Activated T-cell treated with anti-CD3 and anti-CD28 coated beads, Interleukin-2, amount 50 U/mL, for 24 hours (primary cell): ENCODE data around the gene CTR9.
A peak's percentile ranks its signal among the peaks of the same experiment; 100 is the strongest.

ENCODE experiments used
- DNase-seq: peaks from one replicate; pipeline ENCODE4 v3.0.0-alpha.2; 2020
- H3K27ac Mint-ChIP-seq: 2 replicates; pipeline ENCODE4 v1.8.0; 2020; ENCODE audit warnings: mild to moderate bottlenecking, mixed read lengths
- H3K27me3 Mint-ChIP-seq: 2 replicates; pipeline ENCODE4 v1.8.0; 2020; ENCODE audit warnings: mixed read lengths
- H3K36me3 Mint-ChIP-seq: 2 replicates; pipeline ENCODE4 v1.8.0; 2020; ENCODE audit warnings: low read depth, mixed read lengths
- H3K4me1 Mint-ChIP-seq: 2 replicates; pipeline ENCODE4 v1.8.0; 2020; ENCODE audit warnings: low read depth, mixed read lengths
- H3K4me3 Mint-ChIP-seq: 2 replicates; pipeline ENCODE4 v1.8.0; 2020; ENCODE audit warnings: mild to moderate bottlenecking, moderate library complexity, mixed read lengths
- H3K9me3 Mint-ChIP-seq: 2 replicates; pipeline ENCODE4 v1.8.0; 2020; ENCODE audit warnings: mixed read lengths

CTR9 gene

DNA sequence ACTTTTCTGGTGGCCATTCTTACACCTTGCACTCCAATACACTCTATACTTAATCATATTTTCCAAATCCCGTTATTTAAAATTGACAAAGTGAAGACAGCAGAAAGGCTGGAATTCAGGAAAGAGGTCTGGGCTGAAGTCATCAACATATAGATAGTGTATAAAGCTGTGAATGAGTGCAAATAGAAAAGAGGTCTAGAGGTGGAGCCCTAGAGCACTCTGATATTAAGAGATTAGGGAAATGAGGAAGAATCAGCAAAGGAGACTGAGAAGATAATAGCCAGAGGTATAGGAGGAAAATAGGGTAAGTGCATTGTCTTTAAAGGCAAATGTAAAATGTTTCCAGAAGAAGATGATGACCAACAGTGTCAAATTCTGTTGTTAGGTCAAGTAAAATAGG, 7.9 kb downstream of the CTR9 start:
- no peak for DNase-seq
- H3K27me3 Mint-ChIP-seq, result no peaks in the 10 kb centered on the region
- H3K4me3 Mint-ChIP-seq, result no peak overlapping the region
- H3K4me1 Mint-ChIP-seq, result peaks cover 2% of the 10 kb centered on the region
- H3K36me3 Mint-ChIP-seq, result peaks cover 43% of the 10 kb centered on the region
- H3K27ac Mint-ChIP-seq, result no peak overlapping the region
- no peaks in the 10 kb centered on the region for H3K9me3 Mint-ChIP-seq

DNA sequence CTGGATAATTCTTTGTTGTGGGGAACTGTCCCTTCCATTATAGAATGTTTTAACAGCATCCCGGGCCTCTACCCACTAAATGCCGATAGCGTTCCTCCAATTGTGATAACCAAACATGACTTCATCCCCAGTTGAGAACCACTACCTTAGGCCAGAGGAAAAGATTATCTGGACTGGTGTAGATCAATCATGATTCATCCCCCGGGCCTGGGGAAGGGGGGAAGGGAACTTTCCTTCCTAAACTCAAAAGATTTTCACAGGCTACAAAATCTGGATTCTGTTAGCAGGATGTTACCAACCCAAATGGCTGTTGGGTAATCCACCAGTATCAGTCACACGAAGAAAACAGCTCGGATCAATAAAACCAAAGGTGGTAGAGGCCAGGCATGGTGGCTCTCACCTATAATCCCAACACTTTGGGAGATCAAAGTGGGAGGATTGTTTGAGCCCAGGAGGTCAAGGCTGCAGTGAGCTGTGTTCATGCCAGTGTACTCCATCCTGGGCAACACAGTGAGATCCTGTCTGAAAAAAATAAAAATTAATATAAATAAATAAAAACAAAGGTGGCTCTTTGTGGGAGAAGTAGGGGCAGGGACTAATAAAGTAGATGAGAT, 10.1 kb downstream of the CTR9 start:
- no peak overlapping the region for H3K27ac Mint-ChIP-seq
- no peaks in the 10 kb centered on the region for H3K9me3 Mint-ChIP-seq
- H3K27me3 Mint-ChIP-seq, result no peaks in the 10 kb centered on the region
- peaks cover 36% of the 10 kb centered on the region for H3K36me3 Mint-ChIP-seq
- no peaks in the 10 kb centered on the region for H3K4me1 Mint-ChIP-seq
- H3K4me3 Mint-ChIP-seq, result no peak overlapping the region
- DNase-seq, result no peak

DNA sequence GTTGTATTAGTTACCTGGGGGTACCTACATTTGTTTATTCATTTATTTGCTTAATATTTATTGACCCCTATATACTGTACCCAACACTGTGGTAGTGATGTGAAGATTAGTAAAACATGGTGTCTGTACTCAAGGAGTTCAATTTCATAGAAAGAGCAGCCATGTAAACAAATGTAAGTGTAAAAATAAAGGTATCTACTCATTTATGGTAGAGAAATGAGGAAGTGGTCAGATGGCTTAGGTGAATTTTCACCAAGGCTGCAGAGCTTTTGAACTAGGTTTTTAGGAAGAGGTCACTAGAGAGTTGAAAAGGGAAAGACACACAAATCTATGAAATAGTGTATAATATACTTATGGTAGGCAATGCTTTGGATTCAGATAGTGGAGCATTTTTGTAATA, 11.1 kb downstream of the CTR9 start:
- Mint-ChIP-seq H3K27me3 (no peaks in the 10 kb centered on the region), H3K9me3 (no peaks in the 10 kb centered on the region), H3K4me3 (no peak overlapping the region), H3K27ac (no peak overlapping the region), H3K36me3 (peaks cover 34% of the 10 kb centered on the region), H3K4me1 (no peaks in the 10 kb centered on the region)
- DNase-seq, result no peak

DNA sequence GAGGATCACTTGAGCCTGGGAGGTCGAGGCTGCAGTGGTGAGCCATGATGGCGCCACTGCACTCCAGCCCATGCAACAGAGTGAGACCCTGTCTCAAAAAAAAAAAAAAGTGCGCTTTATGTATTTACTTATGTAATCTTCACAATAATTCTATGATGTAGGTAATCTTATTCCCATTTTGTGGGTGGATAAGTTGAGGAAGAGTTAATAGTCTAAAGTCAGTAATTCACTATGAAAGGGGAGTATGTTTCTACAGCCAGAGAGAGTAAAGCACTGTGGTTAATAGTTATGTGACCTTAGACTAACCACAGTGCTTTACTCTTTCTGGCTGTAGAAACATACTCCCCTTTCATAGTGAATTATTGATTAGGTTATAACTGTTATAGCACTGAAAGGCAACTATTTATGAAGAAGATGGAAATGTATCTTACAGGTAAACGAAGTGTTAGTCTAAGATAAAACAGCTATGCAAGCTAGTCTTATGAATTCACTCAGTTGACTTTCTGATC, 11.9 kb downstream of the CTR9 start:
- peak overlapping the region; percentile 23 for H3K27ac Mint-ChIP-seq
- peaks cover 34% of the 10 kb centered on the region for H3K36me3 Mint-ChIP-seq
- H3K27me3 Mint-ChIP-seq, result no peaks in the 10 kb centered on the region
- H3K9me3 Mint-ChIP-seq, result no peaks in the 10 kb centered on the region
- H3K4me1 Mint-ChIP-seq, result no peaks in the 10 kb centered on the region
- no peak overlapping the region for H3K4me3 Mint-ChIP-seq
- DNase-seq, result no peak

DNA sequence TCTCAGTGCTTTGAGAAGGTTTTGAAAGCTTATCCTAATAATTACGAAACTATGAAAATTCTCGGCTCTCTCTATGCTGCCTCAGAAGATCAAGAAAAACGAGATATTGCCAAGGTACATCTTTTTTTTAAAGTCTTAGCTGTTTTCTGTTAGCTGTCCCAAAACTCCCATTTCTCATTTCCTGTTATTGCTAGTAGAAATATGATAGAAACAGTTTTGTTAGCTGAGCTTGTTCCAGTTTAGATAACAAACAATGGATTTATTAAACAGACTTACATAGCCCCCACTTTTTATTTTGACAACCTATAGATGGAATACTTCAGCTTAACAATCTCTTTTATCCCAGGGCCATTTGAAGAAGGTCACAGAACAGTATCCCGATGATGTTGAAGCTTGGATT, 12.7 kb downstream of the CTR9 start:
- Mint-ChIP-seq H3K36me3 (peaks cover 34% of the 10 kb centered on the region), H3K4me1 (no peaks in the 10 kb centered on the region), H3K27ac (peak overlapping the region; percentile 23), H3K27me3 (no peaks in the 10 kb centered on the region), H3K9me3 (no peaks in the 10 kb centered on the region), H3K4me3 (no peak overlapping the region)
- no peak for DNase-seq

DNA sequence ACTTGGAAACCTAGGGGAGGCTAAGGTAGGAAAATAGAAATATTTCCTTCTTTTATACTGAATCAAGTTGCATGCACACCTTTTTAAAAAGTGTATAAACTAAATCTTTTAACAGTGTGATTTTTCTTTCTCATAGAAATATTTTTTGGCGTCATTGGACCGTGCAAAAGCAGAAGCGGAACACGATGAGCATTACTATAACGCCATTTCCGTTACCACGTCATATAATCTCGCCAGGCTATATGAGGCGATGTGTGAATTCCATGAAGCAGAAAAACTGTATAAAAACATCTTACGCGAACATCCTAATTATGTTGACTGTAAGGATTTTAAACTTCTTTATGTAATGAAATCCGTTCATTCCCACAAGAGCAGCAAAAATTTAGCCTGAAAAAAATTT, 13.4 kb downstream of the CTR9 start:
- DNase-seq, result no peak
- H3K4me1 Mint-ChIP-seq, result no peaks in the 10 kb centered on the region
- no peak overlapping the region for H3K4me3 Mint-ChIP-seq
- H3K9me3 Mint-ChIP-seq, result no peaks in the 10 kb centered on the region
- peaks cover 39% of the 10 kb centered on the region for H3K36me3 Mint-ChIP-seq
- no peak overlapping the region for H3K27ac Mint-ChIP-seq
- H3K27me3 Mint-ChIP-seq, result no peaks in the 10 kb centered on the region

DNA sequence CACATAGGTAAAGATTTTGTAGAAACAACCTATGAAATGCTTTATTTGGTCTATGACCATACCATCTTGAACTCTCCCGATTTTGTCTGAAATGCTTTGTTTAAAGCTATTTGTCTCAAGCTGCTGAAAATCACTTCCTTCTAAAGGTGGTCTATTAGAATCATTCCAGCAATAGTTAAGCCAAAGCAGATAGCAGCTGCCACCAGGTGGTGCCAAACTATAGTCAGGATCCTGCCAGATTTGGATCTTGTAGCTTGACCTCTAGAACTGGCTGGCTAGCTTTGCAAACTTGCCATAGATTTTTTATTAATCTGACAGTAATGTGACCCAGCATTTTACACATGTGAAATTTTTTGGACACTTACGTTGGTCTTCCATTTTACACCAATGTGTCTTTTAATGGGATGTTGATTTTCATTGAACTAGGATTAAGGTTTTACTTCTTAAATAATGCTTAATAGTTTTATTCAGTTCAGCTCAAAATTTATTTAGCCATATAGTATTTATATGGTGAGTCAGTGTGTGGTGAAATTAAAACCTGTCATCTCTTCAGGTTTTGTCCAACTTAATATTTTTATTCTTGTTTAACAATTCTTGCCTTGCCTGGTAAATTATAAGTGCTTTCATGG, 19.7 kb downstream of the CTR9 start:
- Mint-ChIP-seq H3K4me3 (no peak overlapping the region), H3K36me3 (peaks cover 68% of the 10 kb centered on the region), H3K27me3 (no peaks in the 10 kb centered on the region), H3K4me1 (no peaks in the 10 kb centered on the region), H3K27ac (no peak overlapping the region), H3K9me3 (no peaks in the 10 kb centered on the region)
- no peak for DNase-seq

DNA sequence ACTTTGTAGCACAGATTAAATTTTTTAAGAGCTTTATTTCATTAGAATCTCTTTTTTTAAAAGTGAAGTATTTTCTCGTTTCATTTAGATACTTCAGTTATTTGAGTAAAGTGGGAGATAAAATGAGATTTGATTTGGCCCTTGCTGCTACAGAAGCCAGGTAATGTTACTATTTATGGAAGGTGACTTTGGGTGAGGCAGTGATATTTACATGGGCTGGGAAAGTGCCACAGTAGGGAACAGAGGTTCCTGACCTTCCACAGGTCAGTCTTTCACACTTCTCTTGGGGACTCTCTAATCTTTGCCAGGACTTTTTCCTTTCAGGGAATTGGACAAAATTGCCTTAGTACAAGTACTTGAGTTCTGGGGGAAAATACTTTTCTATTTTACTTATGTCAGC, 20.4 kb downstream of the CTR9 start:
- Mint-ChIP-seq H3K4me1 (no peaks in the 10 kb centered on the region), H3K27me3 (no peaks in the 10 kb centered on the region), H3K36me3 (peaks cover 74% of the 10 kb centered on the region), H3K9me3 (no peaks in the 10 kb centered on the region), H3K27ac (no peak overlapping the region), H3K4me3 (no peak overlapping the region)
- no peak for DNase-seq

DNA sequence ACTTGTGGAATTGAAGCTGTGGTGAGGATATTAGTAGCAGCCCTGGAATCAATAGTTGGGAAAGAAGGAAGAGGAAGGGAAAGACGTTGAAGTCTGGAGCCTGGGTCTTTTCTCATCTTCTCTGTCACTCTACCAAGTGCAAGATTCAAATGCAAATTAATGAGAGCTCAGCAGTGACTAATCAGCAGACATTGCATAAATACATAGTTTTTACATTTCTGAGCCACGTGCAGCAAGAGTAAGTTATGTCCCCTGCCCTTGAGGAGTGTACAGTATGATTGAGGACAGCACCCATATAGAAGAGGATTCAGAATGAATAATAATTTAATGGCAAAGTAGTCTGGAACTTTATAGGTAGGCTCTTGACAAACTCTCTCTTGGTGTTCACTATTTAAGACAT, 23.8 kb downstream of the CTR9 start:
- H3K4me1 Mint-ChIP-seq, result peaks cover 10% of the 10 kb centered on the region
- no peak for DNase-seq
- H3K9me3 Mint-ChIP-seq, result no peaks in the 10 kb centered on the region
- H3K36me3 Mint-ChIP-seq, result peaks cover 98% of the 10 kb centered on the region
- no peak overlapping the region for H3K4me3 Mint-ChIP-seq
- no peaks in the 10 kb centered on the region for H3K27me3 Mint-ChIP-seq
- no peak overlapping the region for H3K27ac Mint-ChIP-seq

DNA sequence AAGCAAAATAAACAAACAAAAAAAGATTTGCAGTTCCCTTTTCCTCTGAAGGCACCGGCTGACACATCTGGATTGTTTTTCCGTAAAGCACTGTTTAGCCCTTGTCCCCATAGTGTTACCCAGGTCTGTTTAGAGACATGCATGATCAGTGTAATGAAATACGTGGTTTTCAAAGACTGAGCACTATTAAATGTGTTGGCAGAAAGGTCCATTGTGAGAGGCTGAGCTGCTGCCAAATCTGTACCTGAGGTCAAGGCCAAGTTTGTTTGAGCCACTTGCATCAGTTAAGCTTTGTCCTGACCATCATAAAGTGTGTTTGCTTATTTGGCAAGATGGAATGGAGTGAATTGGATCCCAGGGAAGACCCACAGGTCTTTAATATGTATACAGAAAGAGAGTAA, 26.3 kb downstream of the CTR9 start:
- H3K36me3 Mint-ChIP-seq, result peaks cover 81% of the 10 kb centered on the region
- peak overlapping the region; percentile 10 for H3K27ac Mint-ChIP-seq
- H3K27me3 Mint-ChIP-seq, result no peaks in the 10 kb centered on the region
- no peak overlapping the region for H3K4me3 Mint-ChIP-seq
- no peaks in the 10 kb centered on the region for H3K9me3 Mint-ChIP-seq
- peaks cover 10% of the 10 kb centered on the region for H3K4me1 Mint-ChIP-seq
- no peak for DNase-seq

DNA sequence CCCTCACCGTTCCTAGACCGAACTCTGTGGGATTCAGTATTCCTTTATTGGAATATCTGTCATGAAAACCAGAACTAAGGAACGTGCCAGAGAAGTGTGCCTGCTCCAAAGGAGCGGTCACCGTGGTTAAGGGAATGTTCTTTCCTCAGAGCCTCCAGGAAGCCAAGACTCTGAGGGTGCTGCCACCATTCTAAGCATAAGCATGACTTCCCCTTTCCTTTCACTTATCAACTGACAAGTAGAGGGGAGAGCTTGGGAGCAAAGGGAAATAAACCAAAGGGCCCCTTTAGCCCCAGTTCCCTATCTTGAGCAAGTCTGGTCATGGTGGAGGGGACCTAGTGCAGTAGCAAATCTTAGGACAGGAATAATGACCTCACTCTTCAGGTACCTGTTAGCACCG, 26.8 kb downstream of the CTR9 start:
- no peaks in the 10 kb centered on the region for H3K9me3 Mint-ChIP-seq
- H3K4me1 Mint-ChIP-seq, result peaks cover 10% of the 10 kb centered on the region
- peaks cover 77% of the 10 kb centered on the region for H3K36me3 Mint-ChIP-seq
- H3K27ac Mint-ChIP-seq, result peak overlapping the region; percentile 17
- no peaks in the 10 kb centered on the region for H3K27me3 Mint-ChIP-seq
- DNase-seq, result no peak
- H3K4me3 Mint-ChIP-seq, result no peak overlapping the region

DNA sequence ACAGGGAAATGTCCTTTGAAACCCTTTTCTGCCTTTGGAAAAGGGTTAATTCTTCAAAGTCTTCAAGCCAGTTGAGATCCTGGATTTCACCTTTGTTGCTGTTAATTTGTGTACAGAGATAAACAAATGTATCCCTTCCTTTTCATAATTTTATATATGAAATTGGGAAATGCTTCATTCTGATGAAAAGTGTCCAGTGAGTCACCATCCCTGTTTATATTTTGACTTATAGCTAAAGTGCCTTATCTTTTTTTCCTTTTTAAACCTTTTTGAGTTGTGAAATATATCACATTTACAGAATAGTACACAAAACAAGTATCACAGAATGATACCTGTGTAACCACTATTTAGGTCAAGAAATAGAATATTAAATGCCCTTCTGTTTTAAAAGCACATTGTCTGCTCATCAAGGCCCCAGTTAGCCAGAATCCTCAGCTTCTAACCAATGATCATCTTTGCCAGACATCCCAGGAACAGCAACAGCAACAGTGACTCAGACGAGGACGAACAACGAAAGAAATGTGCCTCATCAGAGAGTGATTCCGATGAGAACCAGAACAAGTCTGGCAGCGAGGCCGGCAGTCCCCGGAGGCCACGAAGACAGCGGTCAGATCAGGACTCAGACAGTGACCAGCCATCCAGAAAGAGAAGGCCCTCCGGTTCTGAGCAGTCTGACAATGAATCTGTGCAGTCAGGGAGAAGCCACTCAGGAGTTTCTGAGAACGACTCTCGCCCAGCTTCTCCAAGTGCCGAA, 27.3 kb downstream of the CTR9 start:
- Mint-ChIP-seq H3K4me1 (peaks cover 10% of the 10 kb centered on the region), H3K4me3 (no peak overlapping the region), H3K27ac (peak overlapping the region; percentile 78), H3K36me3 (peaks cover 71% of the 10 kb centered on the region), H3K9me3 (no peaks in the 10 kb centered on the region), H3K27me3 (no peaks in the 10 kb centered on the region)
- DNase-seq, result no peak

DNA sequence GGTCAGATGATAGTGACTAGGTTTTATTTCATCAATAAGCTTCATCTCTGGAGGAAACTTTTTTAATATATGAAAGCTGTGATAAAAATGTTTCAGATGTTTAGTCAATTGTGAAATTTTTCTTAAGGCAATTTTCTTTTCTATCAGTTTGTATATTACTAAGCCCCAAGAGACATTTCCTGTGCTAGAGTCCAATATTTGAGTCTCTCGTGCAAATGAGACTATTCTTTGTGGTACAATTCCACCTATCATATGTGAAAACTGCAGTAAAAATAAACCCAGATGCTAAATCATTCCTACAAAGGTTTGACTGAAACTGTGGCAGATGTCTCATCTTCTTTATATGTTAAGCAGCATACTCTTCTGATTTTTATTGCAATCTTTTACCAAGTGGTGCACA, 28.0 kb downstream of the CTR9 start:
- no peak for DNase-seq
- H3K9me3 Mint-ChIP-seq, result no peaks in the 10 kb centered on the region
- H3K27ac Mint-ChIP-seq, result peak overlapping the region; percentile 78
- H3K27me3 Mint-ChIP-seq, result no peaks in the 10 kb centered on the region
- peaks cover 10% of the 10 kb centered on the region for H3K4me1 Mint-ChIP-seq
- peaks cover 64% of the 10 kb centered on the region for H3K36me3 Mint-ChIP-seq
- no peak overlapping the region for H3K4me3 Mint-ChIP-seq

DNA sequence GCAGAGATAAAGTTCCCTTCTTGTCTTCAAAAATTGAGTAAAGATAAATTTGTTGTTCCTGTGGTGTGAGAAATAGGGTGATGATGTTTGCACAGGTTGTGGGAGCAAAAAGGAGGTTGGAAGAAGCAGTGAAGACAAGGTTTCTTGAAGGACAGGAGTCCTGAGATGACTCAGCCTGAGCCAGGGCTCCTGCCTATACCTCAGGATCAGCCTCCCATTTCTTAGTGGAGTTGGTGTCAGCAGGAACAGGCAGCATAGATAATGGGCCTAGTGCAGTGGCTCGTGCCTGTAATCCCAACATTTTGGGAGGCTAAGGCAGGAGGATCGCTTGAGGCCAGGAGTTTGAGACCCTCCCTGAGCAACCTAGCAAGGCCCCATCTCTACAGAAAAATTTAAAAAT, 29.0 kb downstream of the CTR9 start:
- H3K27ac Mint-ChIP-seq, result no peak overlapping the region
- peaks cover 54% of the 10 kb centered on the region for H3K36me3 Mint-ChIP-seq
- no peak overlapping the region for H3K4me3 Mint-ChIP-seq
- no peaks in the 10 kb centered on the region for H3K9me3 Mint-ChIP-seq
- H3K4me1 Mint-ChIP-seq, result peaks cover 10% of the 10 kb centered on the region
- DNase-seq, result no peak
- H3K27me3 Mint-ChIP-seq, result no peaks in the 10 kb centered on the region
